ENCODE data around the gene CDIP1. TPM values are rescaled to one million over a fixed set of nuclear protein-coding genes. Genes with fewer than 3 reads are reported as not detected.

The CDIP1 gene
- polyA plus RNA-seq, 3 donors: 32.3 to 35.9 (median 32.6) TPM

DNA sequence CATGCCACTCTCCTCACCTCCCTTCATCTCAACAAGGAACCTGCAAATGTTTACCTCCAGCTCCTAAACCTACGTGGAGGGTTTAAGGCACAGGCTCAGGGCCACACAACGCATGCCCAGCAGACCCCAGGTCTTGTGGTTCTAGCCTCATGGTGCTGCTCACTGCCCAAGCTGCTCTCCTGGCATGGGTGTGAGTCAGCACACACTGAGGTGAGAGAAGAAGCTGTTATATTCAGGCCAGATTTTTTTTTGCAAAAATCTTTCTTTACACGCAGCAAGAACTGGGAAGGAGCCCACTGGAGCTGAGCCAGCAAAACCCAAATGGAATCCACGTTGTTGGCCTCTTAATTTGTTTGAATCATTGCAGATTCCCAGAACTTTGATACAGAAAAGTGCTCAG is 12.0 kb upstream of the CDIP1 start:
- DNase-seq: no peak

DNA sequence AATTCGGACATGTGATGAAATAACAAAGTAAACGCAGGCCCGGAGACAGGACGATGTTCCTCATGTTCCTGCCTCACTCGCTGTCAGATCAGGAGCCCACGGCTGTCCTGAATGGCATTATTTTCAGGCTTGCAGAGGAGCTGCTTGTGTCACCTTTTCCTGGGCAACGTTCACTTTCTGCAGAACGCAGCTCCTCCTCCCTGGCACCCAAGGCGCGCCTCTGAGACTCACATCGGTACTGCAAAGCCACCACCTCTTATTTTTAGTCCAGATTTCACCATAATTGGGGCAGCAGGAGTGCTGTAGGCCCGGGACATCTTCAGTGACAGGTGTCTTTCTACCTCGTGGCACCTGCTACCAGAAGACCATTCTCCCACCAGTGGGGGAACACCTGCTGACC is 9.6 kb upstream of the CDIP1 start:
- no peak for DNase-seq

DNA sequence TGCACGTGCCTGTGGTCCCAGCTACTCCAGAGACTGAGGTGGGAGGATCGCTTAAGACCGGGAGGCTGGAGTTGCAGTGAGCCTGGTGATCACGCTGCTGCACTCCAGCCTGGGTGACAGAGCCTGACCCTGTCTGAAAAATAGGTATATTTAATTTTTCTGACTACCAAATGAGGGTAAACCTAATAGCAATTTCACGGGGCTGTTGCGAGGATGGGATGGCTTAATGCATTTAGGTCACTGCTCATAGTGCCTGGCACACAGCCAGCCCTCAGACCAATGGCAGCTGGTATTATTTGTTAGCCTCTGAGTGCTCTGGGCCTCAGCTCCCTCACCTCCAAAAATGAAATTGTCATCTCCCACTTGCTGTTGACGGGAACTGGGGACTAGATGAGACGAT is 5.9 kb upstream of the CDIP1 start:
- DNase-seq: no peak

GRCh38 chr16:4539716-4540284 is 1.2 kb upstream of the CDIP1 start:
- no peak for DNase-seq

- no peak for DNase-seq
These were observed 913 bp downstream of the CDIP1 start for GRCh38 chr16:4537376-4538343.

DNA sequence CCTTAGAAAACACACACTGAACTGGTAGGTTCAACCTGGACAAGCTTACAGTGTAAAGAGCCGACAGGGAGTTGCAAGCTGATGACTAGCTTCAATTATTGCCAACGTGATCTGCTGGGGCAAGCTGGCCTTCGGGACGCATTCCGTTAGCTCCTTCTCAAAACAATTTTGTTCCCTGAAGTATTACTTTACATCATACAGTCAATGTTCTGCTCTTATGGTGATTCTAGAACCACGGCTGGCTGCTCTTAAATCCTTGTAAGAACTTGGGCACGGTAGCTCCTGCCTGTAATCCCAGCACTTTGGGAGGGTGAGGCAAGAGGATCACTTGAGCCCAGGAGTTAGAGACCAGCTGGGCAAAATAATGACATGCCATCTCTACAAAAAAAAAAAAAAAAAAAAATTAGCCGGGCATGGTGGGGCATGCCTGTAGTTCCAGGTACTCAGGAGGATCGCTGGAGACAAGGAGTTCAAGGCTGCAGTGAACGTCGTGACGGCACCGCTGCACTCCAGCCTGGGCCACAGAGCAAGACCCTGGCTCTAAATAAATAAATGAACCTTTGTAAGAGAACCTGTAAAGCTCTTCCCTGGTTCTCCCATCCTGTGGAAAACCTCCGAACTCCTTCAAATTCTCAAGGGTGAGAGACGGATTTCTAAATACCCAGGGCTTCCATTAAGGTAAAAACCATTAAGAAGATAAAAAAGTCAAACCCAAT is 2.0 kb downstream of the CDIP1 start:
- DNase-seq: no peak

DNA sequence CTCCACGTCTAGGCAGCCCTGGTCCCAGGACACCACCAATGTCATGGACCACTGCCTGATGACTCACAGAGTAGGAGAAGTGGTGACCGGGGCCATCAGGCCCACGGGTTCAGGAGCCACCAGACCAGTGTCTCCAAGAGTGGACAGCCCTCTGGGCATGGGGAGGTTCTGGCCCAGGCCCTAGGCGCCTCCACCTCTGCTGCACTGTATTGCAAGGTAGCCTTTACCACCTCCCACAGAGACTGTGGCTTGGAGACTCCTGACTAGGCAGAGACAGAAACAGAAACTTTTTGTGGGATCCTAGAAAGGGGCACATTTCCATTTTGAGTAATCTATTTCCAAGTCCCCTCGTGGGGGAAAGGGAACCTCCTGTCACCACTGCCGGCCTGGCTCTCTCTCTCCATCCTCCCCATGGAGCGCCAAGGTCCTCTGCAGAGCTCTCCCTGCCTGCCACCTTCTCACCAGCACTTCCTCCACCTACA is 2.9 kb downstream of the CDIP1 start:
- DNase-seq: no peak

GRCh38 chr16:4534151-4534790 is 4.3 kb downstream of the CDIP1 start:
- no peak for DNase-seq

DNA sequence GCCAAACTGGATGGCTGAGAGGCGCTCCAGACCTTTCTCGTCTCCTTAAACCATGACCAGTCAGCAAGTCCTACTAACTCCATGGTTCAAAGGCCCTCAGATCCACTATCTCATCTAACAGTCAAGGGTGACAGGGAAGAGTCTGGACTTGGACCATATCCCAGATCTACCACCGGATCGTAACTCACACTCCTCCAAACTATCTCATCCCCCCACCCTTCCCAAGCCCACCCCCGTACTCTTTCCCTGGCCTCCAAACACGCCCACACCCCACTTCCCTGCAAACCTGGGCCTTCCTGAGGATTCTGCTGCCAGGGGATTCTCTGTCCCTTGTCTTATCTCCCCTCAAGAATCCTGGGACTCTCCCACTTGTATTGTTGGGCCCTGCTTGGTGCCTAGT is 5.1 kb downstream of the CDIP1 start:
- DNase-seq: no peak

GRCh38 chr16:4532238-4532637 is 6.3 kb downstream of the CDIP1 start:
- no peak for DNase-seq

GRCh38 chr16:4531811-4532210 is 6.8 kb downstream of the CDIP1 start:
- no peak for DNase-seq

- DNase-seq: no peak
These were observed 9.2 kb downstream of the CDIP1 start for GRCh38 chr16:4529085-4530060.

DNA sequence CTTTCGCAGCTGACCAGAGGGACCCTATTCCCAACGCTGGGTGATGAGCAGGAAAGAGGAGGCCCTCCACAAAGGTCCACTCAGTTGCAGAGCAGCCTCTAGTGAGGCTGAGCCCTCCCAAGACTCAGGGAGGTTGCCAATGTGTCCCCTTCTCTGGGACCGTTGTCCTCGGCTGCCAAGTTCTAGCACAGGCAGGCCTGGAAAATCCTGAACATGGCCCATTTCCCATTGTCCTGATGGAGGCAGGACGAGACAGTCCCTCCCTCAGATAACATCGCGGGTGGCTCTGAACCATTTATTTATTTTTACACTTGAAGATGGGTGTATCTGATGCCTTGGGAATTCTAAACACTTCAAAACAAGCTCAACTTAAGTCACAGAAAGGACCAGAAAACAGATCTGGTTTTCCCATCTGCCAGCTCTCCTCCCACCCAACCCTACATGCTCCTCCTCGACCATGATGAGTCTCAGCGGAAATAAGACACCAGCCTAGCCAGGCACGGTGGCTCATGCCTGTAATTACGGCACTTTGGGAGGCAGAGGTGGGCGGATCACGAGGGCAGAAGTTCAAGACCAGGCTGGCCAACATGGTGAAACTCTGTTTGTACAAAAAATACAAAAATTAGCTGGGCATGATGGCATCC is 12.8 kb downstream of the CDIP1 start:
- DNase-seq: no peak

DNA sequence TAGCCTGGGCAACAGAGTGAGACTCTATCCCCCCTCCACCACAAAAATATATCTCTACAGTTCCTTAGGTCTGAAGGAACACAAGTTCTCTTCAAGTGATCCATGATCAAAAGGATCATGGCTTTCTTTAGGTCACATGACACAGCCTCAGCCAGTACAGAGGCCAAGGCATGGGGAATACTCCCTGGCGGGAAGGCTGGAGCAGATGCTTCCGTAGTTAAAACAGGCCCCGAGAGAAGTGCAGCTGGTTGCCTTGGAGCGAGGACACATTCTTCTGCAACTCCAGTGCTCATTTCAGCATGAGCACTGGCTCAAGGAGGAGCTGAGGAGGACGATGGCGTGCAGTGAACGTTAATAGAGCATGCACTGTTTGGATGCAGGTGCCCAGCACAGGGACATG is 13.5 kb downstream of the CDIP1 start:
- no peak for DNase-seq

DNA sequence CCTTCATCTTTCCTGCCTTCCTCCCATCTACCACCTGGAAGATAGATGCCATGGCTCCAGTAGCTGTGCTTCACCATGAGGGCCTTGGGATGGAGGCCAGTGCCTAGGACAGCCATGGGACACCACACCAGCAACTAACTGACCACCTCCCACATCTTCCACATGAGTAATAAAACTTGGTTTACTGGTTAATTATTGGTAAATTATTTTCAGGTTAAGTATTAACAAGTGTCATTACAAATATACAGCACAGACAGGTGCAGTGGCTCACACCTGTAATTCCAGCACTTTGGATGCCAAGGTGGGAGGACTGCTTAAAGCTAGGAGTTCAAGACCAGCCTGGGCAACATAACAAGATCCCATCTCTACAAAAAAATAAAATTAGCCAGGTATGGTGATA is 14.0 kb downstream of the CDIP1 start:
- DNase-seq: no peak

GRCh38 chr16:4523686-4524085 is 14.9 kb downstream of the CDIP1 start:
- DNase-seq: no peak

DNA sequence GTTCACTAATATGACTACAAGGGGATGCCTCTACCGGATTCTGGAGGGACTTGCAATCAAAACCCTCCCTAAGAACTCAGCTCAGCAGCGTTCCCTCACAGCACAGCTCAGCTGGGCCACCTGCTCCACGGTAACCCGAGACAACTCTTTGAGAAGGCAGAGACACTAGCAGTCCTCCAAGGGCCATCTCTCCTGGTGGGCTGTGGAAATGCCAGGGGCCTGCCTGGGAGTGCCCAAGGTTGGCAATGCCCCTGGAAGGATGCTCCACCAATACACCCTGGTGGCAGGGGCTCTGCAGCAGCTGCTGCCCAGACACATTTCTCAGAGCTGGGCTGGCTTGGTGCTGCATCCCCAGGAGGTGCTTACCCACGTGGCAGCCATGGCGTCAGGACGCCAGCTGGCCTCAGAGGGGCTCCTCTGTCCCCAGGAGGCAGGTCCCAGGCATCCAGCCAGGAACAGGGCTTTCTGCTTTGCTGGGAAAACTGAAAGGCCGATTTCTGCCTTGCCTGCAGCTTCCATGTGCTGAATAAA is 16.5 kb downstream of the CDIP1 start:
- no peak for DNase-seq

DNA sequence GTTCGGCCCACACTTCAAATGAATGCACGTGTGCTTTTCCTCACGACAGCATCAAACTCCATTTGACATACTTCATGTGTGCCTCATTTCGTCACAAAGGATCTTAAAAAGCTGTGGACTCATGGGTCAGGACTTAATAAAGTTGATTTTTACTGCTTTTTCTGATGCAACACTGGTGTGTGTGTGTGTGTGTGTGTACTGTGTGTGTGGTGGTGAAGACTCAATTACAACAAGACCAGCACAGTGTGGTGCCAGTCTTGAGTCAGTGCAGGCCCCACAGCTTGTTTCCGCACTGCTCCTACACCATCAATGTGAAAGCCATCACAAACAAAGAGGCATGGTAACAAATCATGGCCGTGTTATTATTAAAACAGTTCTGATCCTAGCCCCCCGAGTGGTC is 17.7 kb downstream of the CDIP1 start:
- no peak for DNase-seq

- no peak for DNase-seq
These were observed 19.1 kb downstream of the CDIP1 start for GRCh38 chr16:4519274-4520058.

Measured in renal pelvis (tissue), 4 donors.